Naive thymus-derived CD8-positive, alpha-beta T cell (primary cell): Measurements from ENCODE around the gene IL36B. TPM values are rescaled to one million over a fixed set of nuclear protein-coding genes. Genes with fewer than 3 reads are reported as not detected.
"Not testable (repeated sequence)": the region's sequence is repeated elsewhere in the genome, so short reads cannot be mapped to it uniquely, and the experiment has no call there.

ENCODE experiments used
- ATAC-seq, 2 donors: fragments of 150-1000 bp; cut with Tn5 transposase in 1 of 2; sonication (Bioruptor Pico), chemical (Tn5 transposase) in 1 of 2; 1 replicate in 1 of 2; 2 replicates in 1 of 2; pipeline ENCODE4 v1.10.0; 2021; ENCODE audit warnings: mild to moderate bottlenecking in 2 of 2, moderate library complexity in 2 of 2
- POLR2A ChIA-PET: fragments of 350-600 bp; sonication (Branson Sonifier 250); formaldehyde crosslinking; loops from one replicate; lab custom pipeline; 2021; ENCODE audit warnings: antibody characterized with exemption; lab: Charles Lee
- DNase-seq, 10 donors: peaks; one replicate each; pipeline versions ENCODE4 v3.0.0 to v3.0.0-alpha.2; 2020 to 2022
- H3K27ac Mint-ChIP-seq, 10 donors: one replicate each; pipeline ENCODE4 v1.8.0; 2020 to 2022; ENCODE audit warnings: mild to moderate bottlenecking in 10 of 10, mixed read lengths in 10 of 10, moderate library complexity in 4 of 10, inconsistent platforms in 1 of 10
- H3K27me3 Mint-ChIP-seq, 5 donors: one replicate each; pipeline ENCODE4 v1.8.0; 2021 to 2022; ENCODE audit warnings: mixed read lengths in 5 of 5
- H3K36me3 Mint-ChIP-seq, 3 donors: one replicate each; pipeline ENCODE4 v1.8.0; 2020 to 2022; ENCODE audit warnings: mixed read lengths in 3 of 3, mild to moderate bottlenecking in 2 of 3, inconsistent platforms in 1 of 3
- H3K4me1 Mint-ChIP-seq, 4 donors: one replicate each; pipeline ENCODE4 v1.8.0; 2021 to 2022; ENCODE audit warnings: mixed read lengths in 4 of 4
- H3K4me3 Mint-ChIP-seq, 10 donors: one replicate each; pipeline ENCODE4 v1.8.0; 2020 to 2022; ENCODE audit warnings: mild to moderate bottlenecking in 10 of 10, mixed read lengths in 10 of 10, moderate library complexity in 6 of 10, inconsistent platforms in 1 of 10
- H3K9me3 Mint-ChIP-seq, 9 donors: one replicate each; pipeline ENCODE4 v1.8.0; 2020 to 2022; ENCODE audit warnings: mixed read lengths in 9 of 9, mild to moderate bottlenecking in 3 of 9, inconsistent platforms in 1 of 9, moderate library complexity in 1 of 9
- polyA plus RNA-seq, 3 donors: library from polyadenylated mRNA; unstranded; fragments of 300-500 nt; fragmentation: Illumina TruSeq; gene quantifications; one replicate each; pipeline ENCODE4 v1.2.3, GENCODE V29; 2021
- total RNA-seq, 8 experiments: library from RNA in 2 of 8; stranded (reverse) in 2 of 8; gene quantifications; one replicate each; pipeline ENCODE4 v1.2.3 and lab custom pipeline; 2021 to 2026

IL36B gene
- not detected for total RNA-seq
- not detected for polyA plus RNA-seq
- total RNA-seq (lab: John Stamatoyannopoulos, UW), result 0 reads per million in 6 experiments

- peaks cover 0 to 25% (median 19%) of the 10 kb centered on the region in 3 donors for H3K36me3 Mint-ChIP-seq
- H3K27me3 Mint-ChIP-seq, result peaks cover 0 to 4% (median 0%) of the 10 kb centered on the region in 5 donors
- no peak within 1 kb of the TSS for H3K4me3 Mint-ChIP-seq
- ATAC-seq (no peak), DNase-seq (no peak)
- H3K4me1 Mint-ChIP-seq, result peaks cover 0 to 4% (median under 1%) of the 10 kb centered on the region in 4 donors
- H3K9me3 Mint-ChIP-seq, result peaks cover 3 to 34% (median 22%) of the 10 kb centered on the region in 9 donors
- H3K27ac Mint-ChIP-seq, result peak within 1 kb of the TSS in 1 of 10 donors; percentile 38
- POLR2A ChIA-PET, result no interaction called here
Observed at GRCh38 chr2:113052396-113052917, at the start of gene IL36B. IL36B (minus strand) TSS chr2:113052867.

DNA sequence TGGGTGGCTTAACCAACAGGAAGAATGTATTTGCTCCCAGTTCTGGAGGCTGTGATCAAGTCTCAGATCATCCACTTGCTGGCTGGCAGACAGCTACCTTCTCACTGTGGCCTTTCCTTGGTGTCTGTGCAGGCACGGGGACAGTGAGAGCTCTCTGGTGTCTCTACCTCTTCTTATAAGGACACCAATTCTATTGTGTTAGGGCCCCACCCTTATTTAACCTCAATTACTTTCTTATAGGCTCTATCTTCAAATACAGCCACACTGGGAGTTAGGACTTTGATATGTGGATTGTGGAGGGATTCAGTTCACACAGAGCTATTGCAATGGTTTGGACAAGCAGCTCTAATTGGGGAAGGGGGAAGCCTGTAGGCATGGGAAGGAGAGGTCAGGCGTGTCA lies 49.5 kb upstream of the IL36B start:
- no peak for ATAC-seq
- POLR2A ChIA-PET, result no interaction called here
- Mint-ChIP-seq H3K36me3 (peaks cover 0 to 8% (median 6%) of the 10 kb centered on the region in 3 donors), H3K27ac (no peak overlapping the region), H3K27me3 (peaks cover 0 to 1% (median 0%) of the 10 kb centered on the region in 5 donors), H3K4me1 (peaks cover 6 to 14% (median 12%) of the 10 kb centered on the region in 4 donors), H3K9me3 (peaks cover 0 to 11% (median 7%) of the 10 kb centered on the region in 9 donors), H3K4me3 (no peak overlapping the region)
- no peak for DNase-seq

GRCh38 chr2:113098532-113098931 lies 45.9 kb upstream of the IL36B start:
- POLR2A ChIA-PET, result no interaction called here
- H3K4me1 Mint-ChIP-seq, result peaks cover 6 to 14% (median 12%) of the 10 kb centered on the region in 4 donors
- peak overlapping the region in 7 of 10 donors; percentile 34 to 73 (median 48) for H3K4me3 Mint-ChIP-seq
- H3K9me3 Mint-ChIP-seq, result peaks cover 0 to 26% (median 10%) of the 10 kb centered on the region in 9 donors
- H3K36me3 Mint-ChIP-seq, result peaks cover 0 to 15% (median 11%) of the 10 kb centered on the region in 3 donors
- H3K27me3 Mint-ChIP-seq, result peaks cover 0 to 5% (median 0%) of the 10 kb centered on the region in 5 donors
- DNase-seq (no peak), ATAC-seq (no peak)
- peak overlapping the region in 5 of 10 donors; percentile 32 to 79 (median 70) for H3K27ac Mint-ChIP-seq

DNA sequence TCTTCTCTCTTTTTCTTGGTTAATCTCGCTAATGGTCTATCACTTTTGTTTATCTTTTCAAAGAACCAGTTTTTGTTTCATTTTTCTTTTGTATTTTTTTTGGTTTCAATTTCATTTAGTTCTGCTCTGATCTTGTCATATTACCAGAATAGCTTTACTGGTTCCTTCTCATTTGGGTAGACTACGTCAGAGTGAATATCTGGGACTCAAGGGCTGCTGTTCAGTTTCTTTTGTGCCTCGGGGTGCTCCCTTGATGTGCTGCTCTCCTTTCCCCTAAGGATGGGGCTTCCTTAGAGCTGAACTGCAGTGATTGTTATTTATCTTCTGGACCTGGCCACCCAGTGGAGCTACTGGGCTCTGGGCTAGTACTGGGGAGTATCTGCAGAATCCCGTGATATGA lies 45.4 kb upstream of the IL36B start:
- ATAC-seq (no peak), DNase-seq (peak in 1 of 10 donors; percentile 29)
- Mint-ChIP-seq H3K36me3 (peaks cover 0 to 15% (median 11%) of the 10 kb centered on the region in 3 donors), H3K4me1 (peaks cover 6 to 14% (median 12%) of the 10 kb centered on the region in 4 donors), H3K27ac (peak overlapping the region in 7 of 10 donors; percentile 11 to 79 (median 68)), H3K9me3 (peaks cover 0 to 26% (median 10%) of the 10 kb centered on the region in 9 donors), H3K27me3 (peaks cover 0 to 7% (median 0%) of the 10 kb centered on the region in 5 donors), H3K4me3 (peak overlapping the region; percentile 34 to 73 (median 44))
- POLR2A ChIA-PET, result no interaction called here

DNA sequence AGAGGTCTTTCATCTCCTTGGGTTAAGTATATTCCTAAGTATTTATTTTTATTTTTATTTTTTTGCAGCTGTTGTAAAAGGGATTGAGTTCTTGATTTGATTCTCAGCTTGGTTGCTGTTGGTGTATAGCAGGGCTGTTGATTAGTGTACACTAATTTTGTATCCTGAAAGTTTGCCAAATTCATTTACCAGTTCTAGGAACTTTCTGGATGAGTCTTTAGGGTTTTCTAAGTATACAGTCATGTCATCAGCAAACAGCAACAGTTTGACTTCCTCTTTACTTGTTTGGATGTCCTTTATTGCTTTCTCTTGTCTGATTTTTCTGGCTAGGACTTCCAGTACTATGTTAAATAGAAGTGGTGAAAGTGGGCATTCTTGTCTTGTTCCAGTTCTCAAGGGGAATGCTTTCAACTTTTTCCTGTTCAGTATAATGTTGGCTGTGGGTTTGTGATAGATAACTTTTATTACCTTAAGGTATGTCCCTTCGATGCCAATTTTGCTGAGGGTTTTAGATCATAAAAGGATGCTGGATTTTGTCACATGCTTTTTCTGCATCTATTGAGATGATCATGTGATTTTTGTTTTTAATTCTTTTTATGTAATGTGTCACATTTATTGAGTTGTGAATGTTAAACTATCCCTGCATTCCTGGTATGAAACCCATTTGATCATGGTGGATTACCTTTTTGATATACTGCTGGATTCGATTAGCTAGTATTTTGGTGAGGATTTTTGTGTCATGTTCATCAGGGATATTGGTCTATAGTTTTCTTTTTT lies 44.4 kb upstream of the IL36B start:
- H3K27me3 Mint-ChIP-seq, ATAC-seq, POLR2A ChIA-PET, DNase-seq: not testable (repeated sequence)
- Mint-ChIP-seq H3K4me1 (peaks cover 4 to 14% (median 12%) of the 10 kb centered on the region in 4 donors), H3K9me3 (peaks cover 0 to 26% (median 10%) of the 10 kb centered on the region in 9 donors), H3K27ac (peak overlapping the region in 1 of 10 donors; percentile 70), H3K36me3 (peaks cover 0 to 15% (median 9%) of the 10 kb centered on the region in 3 donors), H3K4me3 (peak overlapping the region in 1 of 10 donors; percentile 13)

DNA sequence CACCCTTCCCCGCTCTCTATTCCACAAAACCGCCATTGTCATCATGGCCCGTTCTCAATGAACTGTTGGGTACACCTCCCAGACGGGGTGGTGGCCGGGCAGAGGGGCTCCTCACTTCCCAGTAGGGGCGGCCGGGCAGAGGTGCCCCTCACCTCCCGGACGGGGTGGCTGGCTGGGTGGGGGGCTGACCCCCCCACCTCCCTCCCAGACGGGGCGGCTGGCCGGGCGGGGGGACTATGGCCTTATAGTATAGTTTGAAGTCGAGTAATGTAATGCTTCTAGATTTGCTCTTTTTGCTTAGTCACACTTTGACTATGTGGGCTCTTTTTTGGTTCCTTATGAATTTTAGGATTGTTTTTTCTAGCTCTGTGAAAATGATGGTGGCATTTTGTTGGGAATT lies 43.6 kb upstream of the IL36B start:
- H3K27ac Mint-ChIP-seq, DNase-seq, H3K4me3 Mint-ChIP-seq, H3K27me3 Mint-ChIP-seq, POLR2A ChIA-PET, ATAC-seq: not testable (repeated sequence)
- Mint-ChIP-seq H3K36me3 (peaks cover 0 to 15% (median 9%) of the 10 kb centered on the region in 3 donors), H3K9me3 (peaks cover 0 to 26% (median 8%) of the 10 kb centered on the region in 9 donors), H3K4me1 (peaks cover 4 to 14% (median 12%) of the 10 kb centered on the region in 4 donors)

GRCh38 chr2:113093613-113093977 lies 40.9 kb upstream of the IL36B start:
- Mint-ChIP-seq H3K27ac (no peak overlapping the region), H3K9me3 (peaks cover 0 to 26% (median 8%) of the 10 kb centered on the region in 9 donors), H3K4me1 (peaks cover 4 to 14% (median 11%) of the 10 kb centered on the region in 4 donors), H3K27me3 (peaks cover 0 to 7% (median 0%) of the 10 kb centered on the region in 5 donors), H3K36me3 (peaks cover 0 to 15% (median 9%) of the 10 kb centered on the region in 3 donors), H3K4me3 (no peak overlapping the region)
- POLR2A ChIA-PET, result no interaction called here
- DNase-seq (no peak), ATAC-seq (no peak)

DNA sequence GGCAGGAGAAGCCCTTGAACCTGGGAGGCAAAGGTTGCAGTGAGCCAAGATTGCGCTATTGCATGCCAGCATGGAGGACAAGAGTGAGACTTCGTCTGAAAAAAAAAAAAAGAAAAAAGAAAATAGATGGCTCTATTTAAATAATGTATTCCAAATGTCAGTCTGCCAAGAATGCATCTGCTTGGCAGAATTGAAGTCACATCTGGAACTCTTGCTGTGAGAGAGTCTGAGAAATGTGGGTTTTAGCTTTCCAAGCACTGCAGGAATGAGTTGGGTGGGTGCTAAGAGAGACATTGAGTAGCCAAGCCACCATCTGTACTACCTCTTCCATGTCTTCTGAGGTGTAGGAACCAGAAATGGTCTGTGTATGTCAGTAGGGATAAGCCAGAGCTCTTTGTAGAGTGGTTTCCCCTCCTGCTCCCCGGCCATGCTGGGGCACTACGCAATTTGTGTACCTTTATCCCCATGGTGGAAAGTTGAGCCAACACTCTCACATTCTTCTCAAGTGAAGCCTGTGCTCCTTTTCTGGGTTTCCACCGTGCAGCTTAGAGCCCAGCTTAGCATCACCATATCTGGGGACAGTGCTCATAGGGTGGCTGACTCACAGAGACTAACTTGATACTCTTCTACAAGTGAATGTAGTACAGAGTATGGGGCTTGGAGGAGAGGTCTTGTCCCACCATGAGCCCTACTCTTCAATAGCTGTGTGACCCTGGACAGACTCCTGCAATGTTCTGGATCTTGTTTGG lies 40.4 kb upstream of the IL36B start:
- peaks cover 0 to 14% (median 9%) of the 10 kb centered on the region in 3 donors for H3K36me3 Mint-ChIP-seq
- DNase-seq (no peak), ATAC-seq (no peak)
- H3K9me3 Mint-ChIP-seq, result peaks cover 0 to 25% (median 8%) of the 10 kb centered on the region in 9 donors
- peaks cover 0 to 7% (median 0%) of the 10 kb centered on the region in 5 donors for H3K27me3 Mint-ChIP-seq
- POLR2A ChIA-PET, result no interaction called here
- H3K27ac Mint-ChIP-seq, result no peak overlapping the region
- peaks cover 2 to 8% (median 5%) of the 10 kb centered on the region in 4 donors for H3K4me1 Mint-ChIP-seq
- H3K4me3 Mint-ChIP-seq, result no peak overlapping the region

GRCh38 chr2:113091231-113091896 lies 38.7 kb upstream of the IL36B start:
- ATAC-seq (no peak), DNase-seq (no peak)
- Mint-ChIP-seq H3K4me3 (no peak overlapping the region), H3K27me3 (peaks cover 0 to 7% (median 0%) of the 10 kb centered on the region in 5 donors), H3K27ac (no peak overlapping the region), H3K36me3 (peaks cover 0 to 7% (median 3%) of the 10 kb centered on the region in 3 donors), H3K9me3 (peaks cover 0 to 11% (median 3%) of the 10 kb centered on the region in 9 donors), H3K4me1 (no peaks in the 10 kb centered on the region)
- POLR2A ChIA-PET, result no interaction called here

GRCh38 chr2:113089916-113090315 lies 37.2 kb upstream of the IL36B start:
- H3K4me3 Mint-ChIP-seq, result no peak overlapping the region
- ATAC-seq, result no peak
- H3K27ac Mint-ChIP-seq, result no peak overlapping the region
- no peak for DNase-seq
- POLR2A ChIA-PET, result no interaction called here
- H3K9me3 Mint-ChIP-seq, result peaks cover 0 to 6% (median under 1%) of the 10 kb centered on the region in 9 donors
- peaks cover 0 to 6% (median 2%) of the 10 kb centered on the region in 5 donors for H3K27me3 Mint-ChIP-seq
- H3K36me3 Mint-ChIP-seq, result peaks cover 0 to 6% (median 0%) of the 10 kb centered on the region in 3 donors
- H3K4me1 Mint-ChIP-seq, result no peaks in the 10 kb centered on the region

DNA sequence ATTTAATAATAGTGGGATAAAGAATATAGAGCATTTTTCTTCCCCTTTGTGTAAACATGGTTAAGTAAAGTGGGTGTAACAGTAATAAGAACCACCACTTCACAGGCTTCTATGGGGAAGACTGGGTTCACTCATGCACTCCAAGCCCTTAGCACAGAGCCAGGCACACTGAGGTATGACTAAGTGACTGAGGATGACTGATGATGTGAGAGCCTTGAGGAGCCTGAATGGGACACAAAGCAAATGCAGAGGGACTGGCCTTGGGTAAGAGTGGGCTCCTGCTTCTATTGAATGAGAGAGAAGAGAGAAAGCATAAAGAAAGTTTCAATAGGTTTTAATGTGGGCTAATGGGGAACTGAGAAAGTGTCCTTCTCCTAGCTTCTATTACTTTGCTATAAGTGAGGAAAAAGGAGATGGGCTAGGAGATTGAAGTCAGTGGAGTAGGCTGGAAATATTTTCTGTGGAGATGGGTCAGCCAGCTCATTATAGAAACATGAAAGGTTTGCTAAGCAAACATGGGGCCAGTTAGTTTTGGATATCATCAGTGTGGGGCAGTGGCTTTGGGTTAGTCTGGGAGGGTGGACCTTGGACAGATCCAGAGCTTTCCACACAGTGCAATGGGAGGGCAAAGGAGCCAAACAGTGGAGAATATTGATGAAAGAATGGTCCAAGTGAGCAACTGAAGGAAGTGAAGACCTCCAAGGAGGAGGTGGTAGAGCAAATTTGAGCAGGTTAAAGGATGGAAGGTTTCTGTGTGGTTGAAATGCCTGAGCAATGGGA lies 35.7 kb upstream of the IL36B start:
- Mint-ChIP-seq H3K27ac (no peak overlapping the region), H3K4me3 (no peak overlapping the region), H3K36me3 (peaks cover 0 to 6% (median 0%) of the 10 kb centered on the region in 3 donors), H3K4me1 (no peaks in the 10 kb centered on the region), H3K9me3 (peaks cover 0 to 3% (median 0%) of the 10 kb centered on the region in 9 donors), H3K27me3 (peaks cover 0 to 6% (median 2%) of the 10 kb centered on the region in 5 donors)
- POLR2A ChIA-PET, result no interaction called here
- ATAC-seq, result no peak
- DNase-seq, result no peak
